NOMO-1 treated with dmso at 0.1 percent for 144 hours (cell line): ENCODE measurements around the gene GAA.
"Not testable (repeated sequence)": the region's sequence is repeated elsewhere in the genome, so short reads cannot be mapped to it uniquely, and the experiment has no call there.

ENCODE experiments used
- DNase-seq: peaks from one replicate; lab custom pipeline; 2025; ENCODE audit not compliant: unreplicated experiment; lab: John Stamatoyannopoulos, UW

GAA gene

DNA sequence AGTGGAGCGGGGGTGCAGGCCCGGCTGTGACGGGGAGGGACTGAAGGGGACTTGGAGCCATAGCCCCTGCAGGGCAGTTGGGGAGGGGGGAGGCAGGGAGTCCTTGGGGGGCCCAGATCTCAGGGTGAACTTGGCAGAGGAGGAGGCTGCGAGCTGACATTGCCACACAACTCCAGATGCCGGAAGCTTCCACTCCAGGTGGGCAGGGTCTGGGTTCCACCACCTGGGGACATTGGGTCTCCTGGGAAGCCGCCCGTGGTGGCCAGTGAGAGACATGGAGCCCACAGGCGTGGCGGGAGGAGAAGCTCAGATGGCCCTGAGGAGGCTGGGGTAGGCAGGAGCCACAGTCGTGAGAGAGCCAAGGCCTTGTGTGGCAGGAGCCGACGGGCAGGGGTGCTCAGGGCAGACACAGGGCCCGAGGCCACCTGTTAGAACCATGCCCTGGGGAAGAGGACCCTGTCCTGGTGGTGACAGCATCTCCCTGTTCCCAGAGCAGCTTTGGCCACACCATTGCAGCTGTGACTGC, 18.2 kb upstream of the GAA start:
- no peak for DNase-seq

DNA sequence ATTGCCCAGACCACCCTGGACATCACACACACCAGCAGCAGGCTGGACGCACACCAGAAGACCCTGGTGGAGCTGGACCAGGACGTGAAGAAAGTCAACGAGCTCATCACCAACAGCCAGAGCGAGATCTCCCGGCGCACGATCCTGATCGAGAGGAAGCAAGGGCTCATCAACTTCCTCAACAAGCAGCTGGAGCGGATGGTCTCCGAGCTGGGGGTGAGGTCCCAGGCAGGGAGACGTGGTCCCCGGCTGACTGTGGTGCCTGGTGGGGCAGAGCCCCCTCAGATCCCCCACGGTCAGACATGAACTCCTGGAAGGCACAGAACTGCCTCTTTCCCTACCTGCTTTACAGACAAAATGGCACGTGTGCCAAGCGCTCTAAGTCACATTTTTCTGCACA, 16.6 kb upstream of the GAA start:
- DNase-seq, result no peak

DNA sequence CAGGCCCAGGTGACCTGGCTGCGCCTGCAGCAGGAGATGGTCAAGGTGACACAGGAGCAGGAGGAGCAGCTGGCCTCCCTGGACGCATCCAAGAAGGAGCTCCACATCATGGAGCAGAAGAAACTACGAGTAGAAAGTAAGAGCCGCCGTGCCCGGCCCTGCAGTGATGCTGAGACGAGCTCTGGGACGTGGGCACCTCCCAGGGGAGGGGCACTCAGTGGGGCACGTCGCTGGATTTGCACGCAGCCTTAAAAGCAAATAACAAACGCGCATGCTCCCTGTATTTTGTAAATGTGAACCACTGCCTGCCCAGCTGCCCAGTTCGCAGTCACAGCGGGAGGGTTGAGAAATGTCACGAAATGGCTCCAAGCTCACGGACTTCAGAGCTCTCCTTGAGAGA, 15.3 kb upstream of the GAA start:
- no peak for DNase-seq

DNA sequence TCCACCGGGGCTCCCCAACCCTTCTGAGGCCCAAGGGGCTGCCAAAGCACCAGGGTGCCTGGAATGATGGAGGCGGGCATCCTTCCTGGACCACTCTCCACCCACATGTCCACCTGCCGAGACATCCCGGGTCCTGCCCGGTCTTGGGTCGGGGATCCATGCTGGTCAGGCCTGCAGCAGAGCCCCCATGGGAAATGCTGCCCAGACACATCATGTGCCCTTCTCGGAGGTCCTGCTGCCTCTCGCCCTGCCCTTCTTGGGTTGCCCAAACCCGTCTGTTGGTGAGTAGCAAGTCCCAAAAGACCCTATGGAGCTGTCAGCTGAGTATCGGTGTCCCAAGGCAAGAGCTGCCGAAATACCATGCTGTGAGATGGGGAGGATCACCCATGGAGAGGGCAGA, 14.8 kb upstream of the GAA start:
- DNase-seq, result no peak

DNA sequence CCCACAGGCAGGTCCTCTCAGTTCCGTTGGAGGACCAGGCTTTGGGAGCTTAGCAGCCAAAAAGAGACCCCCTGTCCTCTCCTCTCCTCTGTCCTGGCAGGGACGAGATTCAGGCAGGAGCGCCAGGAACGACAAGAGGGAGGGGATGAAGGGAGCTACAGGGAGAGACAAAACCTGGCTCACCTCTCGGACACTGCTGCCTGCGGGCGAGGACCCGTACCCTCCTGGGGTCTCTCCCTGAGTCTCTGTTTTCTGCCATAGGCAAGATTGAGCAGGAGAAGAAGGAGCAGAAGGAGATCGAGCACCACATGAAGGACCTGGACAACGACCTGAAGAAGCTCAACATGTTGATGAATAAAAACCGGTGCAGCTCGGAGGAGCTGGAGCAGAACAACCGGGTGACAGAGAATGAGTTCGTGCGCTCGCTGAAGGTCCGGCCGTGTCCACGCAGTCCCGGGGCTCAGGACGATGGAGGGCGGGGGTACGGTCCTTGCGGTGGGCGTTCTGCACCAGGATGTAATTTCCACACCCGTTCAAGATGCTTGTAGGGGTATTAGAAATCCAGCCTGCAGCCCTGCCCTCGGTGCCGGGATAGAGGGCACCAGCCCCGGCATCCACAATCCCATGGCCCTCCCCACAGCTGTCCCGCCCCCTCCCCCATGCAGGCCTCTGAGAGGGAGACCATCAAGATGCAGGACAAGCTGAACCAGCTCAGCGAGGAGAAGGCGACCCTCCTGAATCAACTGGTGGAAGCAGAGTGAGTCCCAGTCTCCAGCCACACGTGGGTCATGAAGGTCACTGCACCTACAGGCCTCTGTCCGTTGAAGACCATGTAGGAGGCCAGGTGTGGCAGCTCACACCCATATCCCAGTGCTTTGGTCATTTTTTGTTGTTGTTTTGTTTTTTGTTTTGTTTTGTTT, 13.8 kb upstream of the GAA start:
- DNase-seq, result no peak

DNA sequence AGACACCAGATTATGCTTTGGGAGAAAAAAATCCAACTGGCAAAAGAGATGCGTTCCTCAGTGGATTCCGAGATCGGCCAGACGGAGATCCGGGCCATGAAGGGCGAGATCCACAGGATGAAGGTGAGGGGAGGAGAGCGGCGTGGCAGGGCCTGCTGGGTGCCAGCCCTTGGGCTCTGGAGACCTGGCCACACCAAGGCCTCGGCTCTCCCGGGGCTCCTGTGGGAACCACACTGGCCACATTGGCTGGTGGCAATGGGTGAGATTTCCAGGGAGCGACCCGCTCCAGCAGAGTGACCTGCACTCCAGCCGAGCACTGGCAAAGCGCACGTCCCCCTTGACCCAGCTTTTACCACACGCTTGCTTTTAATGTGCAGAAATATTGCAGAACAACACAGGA, 11.6 kb upstream of the GAA start:
- DNase-seq, result no peak

DNA sequence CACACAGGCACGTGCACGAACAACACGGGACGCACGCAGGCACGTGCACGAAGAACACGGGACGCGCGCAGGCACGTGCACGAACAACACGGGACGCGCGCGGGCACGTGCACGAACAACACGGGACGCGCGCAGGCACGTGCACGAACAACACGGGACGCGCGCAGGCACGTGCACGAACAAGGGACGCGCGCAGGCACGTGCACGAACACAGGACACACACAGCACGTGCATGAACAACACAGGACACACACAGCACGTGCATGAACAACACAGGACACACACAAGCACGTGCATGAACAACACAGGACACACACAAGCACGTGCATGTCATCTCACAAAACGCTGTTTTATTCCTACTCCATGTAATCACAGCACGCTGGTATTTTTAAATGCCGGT, 11.2 kb upstream of the GAA start:
- DNase-seq, result not testable (repeated sequence)

DNA sequence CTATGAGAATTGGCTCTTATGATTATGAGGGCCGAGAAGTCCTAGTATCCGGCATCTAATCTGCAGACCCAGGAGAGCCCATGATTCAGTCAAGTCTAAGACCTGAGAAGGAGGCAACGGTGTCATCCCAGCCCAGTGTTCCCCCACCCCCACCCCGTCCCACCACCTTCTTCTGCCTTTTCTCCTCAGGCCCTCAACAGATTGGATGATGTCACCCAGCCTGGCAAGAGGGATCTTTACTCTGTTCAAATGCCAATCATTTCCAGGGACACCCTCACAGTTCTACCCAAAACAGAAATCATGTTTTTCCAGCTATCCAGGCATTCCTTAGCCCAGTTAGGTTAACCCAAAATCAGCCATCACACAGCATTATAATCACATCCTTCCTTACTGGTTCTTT, 10.0 kb upstream of the GAA start:
- no peak for DNase-seq

DNA sequence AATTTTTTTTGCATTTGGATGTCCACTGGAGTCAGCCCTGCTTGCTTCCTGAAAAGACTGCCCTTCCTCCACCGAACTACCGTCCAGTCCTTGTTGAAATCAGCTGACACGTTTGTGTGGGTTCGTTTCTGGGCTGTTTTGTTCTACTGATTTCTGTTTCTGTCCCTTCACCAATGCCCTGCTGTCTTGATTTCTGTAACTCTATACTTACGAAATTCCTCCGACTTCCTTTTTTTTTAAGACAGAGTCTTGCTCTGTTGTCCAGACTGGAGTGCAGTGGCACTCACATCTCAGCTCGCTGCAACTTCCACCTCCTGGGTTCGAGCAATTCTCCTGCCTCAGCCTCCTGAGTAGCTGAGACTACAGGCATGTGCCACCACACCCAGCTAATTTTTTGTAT, 8.4 kb upstream of the GAA start:
- peak; percentile 83 for DNase-seq

DNA sequence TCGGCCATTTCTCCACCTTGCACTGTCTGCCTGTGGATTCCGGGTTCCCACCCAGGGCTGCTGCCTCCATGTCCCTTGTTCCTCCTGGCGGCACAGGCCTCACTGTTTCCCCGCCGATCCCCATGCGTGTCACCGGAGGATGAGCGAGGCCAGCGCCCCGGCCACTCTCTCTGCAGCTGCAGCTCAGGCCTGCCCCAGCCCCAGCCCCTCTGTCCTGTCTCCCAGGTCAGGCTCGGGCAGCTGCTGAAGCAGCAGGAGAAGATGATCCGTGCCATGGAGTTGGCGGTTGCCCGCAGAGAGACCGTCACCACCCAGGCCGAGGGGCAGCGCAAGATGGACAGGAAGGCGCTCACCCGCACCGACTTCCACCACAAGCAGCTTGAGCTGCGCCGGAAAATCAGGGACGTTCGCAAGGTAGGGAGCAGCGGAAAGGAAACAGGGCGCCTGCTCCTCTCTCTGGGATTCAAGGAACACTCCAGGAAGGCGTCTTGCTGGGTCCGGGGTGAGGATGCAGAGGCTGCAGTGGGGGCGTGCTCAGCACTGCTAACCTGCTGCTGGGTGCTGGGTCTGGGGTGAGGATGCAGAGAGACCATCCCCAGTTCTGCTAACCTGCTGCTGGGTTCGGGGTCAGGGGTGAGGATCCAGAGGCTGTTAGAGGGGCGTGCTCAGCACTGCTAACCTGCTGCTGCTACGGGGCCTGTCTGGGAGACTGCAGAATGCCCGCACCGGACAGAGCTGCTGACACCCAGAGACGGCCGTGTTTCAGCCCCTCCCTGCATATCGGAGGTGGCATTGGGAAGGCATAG, 6.1 kb upstream of the GAA start:
- DNase-seq, result no peak

DNA sequence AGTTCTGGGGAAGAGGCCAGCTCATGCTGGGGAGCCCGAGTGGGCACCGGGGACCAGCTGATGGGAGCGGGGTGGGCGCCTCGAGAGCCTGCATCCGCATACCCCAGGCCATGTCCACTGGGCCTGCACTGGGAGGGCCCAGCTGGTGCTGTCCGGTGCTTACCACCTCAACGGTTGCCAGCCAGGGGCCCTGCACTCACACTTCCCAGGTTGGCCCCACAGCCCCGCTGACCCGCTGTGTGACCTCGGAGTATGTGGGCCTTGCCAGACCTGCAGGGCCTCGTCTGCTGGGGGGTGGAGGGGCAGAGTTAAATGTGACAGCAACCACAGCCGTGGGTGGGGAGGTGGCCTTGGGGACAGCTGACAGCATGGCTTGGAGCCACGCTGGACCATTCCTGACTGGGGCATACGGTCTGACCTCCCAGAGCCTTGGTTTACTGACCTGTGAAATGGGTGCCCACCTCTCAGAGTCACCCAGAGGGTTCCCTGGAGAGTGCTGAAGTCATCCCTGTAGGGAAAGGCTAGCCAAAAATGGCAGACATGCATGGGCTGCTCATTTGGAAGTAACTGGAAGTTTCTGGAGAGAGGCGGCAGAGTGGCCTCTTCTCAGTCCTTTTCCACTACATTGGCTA, 5.4 kb upstream of the GAA start:
- DNase-seq, result no peak

DNA sequence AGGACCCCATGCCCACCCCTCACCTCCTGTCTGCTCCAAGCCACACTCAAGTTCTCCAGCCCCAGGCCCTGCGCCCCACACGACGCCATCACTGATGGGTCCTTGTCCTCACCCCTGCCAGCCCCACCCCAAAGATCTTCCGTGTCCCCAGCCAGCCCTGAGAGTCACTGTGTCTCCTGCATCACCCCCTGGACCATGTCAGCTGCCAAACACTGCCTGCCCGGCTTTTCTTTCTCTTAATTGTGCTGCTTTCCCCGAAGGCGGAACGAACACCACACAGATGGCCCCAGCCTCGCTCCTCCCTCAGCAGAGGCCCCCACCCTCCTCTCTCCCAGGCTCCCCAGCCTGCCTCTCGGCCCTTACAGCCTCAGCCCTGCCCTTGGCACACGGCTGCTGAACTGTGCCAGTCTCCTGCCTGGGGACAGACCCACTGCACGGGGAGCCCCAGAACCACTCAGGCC, 4.8 kb upstream of the GAA start:
- DNase-seq, result no peak

DNA sequence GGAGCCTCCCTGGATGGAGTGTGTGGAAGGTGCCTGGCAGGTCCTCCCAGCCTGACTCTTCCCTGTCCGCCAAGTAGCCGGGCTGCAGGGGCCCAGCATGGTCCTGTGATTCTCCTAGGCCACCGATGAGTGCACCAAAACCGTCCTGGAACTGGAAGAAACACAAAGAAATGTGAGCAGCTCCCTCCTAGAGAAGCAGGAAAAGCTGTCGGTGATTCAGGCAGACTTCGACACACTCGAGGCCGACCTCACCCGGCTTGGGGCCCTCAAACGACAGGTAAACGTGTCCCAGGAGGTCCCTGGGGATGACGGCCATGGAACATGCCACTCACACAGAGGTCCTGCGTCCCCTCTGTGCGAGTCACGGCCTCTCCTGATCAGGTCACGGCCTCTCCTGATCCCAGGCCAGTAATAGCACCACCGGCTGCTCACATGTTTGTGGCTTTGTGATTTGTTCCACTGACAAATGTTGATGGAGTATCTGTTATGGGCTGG, 4.2 kb upstream of the GAA start:
- no peak for DNase-seq

DNA sequence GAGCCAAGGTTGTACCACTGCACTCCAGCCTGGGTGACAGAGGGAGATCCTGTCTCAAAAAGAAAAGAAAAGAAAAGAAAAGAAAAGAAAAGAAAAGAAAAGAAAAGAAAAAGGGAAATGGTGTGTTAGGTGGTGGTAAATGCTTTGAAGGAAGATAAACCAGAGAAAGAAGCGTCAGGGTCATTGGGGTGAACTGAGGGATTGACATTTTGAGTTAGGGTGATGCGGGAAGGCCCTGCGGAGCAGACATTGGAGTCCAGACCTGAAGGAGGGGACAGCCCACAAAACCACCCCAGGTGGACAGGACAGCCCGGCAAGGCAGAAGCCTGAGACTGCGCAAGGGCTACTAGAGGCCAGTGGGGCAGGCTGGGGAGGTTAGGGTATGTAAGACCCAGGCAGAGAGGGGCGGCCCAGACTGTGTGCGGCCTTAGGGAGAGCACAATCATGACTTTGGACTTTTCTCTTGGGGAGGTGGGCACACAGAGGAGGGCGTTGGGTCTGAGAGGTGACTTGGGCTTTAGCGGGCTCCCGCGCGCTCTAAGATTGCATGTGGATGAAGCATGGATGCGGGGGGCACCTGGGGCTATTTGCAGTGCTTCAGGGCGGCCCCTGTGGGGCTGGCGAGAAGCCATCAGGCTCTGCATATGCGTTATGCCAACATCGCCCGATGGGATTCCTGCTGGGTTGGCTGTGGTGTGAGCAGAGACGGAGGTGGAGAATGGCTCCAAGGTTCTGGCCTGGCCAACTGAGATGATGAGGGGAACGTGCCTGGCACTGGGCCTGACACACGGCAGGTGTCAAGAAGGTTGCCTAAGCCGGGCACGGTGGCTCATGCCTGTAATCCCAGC, 3.3 kb upstream of the GAA start:
- DNase-seq, result no peak

DNA sequence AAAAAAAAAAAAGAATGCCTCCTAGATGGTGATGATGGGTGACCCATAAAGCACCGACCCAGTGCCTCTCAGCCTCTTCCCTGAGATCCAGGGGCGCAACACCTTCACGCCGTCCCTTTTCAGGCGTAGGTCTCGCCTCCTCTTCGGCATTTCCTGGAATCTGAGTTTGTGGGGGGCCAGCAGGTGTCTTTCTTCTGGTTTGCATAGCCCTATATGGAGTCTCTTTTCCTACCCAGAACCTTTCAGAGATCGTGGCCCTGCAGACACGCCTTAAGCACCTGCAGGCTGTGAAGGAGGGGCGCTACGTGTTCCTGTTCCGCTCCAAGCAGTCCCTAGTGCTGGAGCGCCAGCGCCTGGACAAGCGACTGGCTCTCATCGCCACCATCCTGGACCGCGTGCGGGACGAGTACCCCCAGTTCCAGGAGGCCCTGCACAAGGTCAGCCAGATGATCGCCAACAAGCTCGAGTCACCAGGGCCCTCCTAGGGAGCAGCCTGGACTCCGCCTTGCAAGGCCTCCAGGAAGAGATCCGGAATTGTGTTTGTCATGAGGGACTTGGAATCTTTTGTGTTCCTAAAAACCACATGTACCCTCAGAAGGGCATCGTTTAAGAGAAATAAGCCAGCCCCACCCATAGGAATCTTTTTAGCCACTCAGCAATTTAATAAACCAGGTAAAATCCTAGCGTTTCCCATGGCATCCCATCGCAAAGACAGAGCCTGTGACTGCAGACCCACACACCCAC, 1.9 kb upstream of the GAA start:
- DNase-seq, result no peak

DNA sequence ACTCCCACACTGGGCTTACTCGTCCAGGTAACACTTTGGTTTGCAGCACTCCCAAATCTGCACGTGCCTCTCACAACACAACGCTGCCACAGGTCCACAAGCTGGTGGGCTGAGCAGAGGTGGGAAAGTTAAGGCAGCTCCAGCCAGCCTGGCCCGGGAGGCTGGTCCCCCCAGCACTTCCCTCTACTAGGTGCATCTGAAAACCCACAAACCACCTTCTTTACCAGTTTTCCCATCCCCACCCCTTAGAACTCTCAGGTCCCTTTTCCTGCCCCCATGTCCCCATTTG, 1.4 kb upstream of the GAA start:
- DNase-seq, result no peak

DNA sequence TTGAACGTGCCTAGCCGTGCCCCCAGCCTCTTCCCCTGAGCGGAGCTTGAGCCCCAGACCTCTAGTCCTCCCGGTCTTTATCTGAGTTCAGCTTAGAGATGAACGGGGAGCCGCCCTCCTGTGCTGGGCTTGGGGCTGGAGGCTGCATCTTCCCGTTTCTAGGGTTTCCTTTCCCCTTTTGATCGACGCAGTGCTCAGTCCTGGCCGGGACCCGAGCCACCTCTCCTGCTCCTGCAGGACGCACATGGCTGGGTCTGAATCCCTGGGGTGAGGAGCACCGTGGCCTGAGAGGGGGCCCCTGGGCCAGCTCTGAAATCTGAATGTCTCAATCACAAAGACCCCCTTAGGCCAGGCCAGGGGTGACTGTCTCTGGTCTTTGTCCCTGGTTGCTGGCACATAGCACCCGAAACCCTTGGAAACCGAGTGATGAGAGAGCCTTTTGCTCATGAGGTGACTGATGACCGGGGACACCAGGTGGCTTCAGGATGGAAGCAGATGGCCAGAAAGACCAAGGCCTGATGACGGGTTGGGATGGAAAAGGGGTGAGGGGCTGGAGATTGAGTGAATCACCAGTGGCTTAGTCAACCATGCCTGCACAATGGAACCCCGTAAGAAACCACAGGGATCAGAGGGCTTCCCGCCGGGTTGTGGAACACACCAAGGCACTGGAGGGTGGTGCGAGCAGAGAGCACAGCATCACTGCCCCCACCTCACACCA, 724 bp downstream of the GAA start:
- peak; percentile 52 for DNase-seq

DNA sequence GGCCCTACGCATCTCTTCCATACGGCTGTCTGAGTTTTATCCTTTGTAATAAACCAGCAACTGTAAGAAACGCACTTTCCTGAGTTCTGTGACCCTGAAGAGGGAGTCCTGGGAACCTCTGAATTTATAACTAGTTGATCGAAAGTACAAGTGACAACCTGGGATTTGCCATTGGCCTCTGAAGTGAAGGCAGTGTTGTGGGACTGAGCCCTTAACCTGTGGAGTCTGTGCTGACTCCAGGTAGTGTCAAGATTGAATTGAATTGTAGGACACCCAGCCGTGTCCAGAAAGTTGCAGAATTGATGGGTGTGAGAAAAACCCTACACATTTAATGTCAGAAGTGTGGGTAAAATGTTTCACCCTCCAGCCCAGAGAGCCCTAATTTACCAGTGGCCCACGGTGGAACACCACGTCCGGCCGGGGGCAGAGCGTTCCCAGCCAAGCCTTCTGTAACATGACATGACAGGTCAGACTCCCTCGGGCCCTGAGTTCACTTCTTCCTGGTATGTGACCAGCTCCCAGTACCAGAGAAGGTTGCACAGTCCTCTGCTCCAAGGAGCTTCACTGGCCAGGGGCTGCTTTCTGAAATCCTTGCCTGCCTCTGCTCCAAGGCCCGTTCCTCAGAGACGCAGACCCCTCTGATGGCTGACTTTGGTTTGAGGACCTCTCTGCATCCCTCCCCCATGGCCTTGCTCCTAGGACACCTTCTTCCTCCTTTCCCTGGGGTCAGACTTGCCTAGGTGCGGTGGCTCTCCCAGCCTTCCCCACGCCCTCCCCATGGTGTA, 1.5 kb downstream of the GAA start:
- DNase-seq, result no peak
